Measurements from ENCODE around the gene OR4C46. TPM values are rescaled to one million over a fixed set of nuclear protein-coding genes. Genes with fewer than 3 reads are reported as not detected.
"Not testable (repeated sequence)": the region's sequence is repeated elsewhere in the genome, so short reads cannot be mapped to it uniquely, and the experiment has no call there.

OR4C46 gene
- not detected in 2 replicates for total RNA-seq
- polyA plus RNA-seq (2012) = not detected

- no peak for DNase-seq (ENCODE audit: low read depth)
These were observed at the start of gene OR4C46 for GRCh38 chr11:54603898-54604297. Gene OR4C46 (minus strand): TSS chr11:54603998. CDS start chr11:54603998, 0 bp downstream.

GRCh38 chr11:54645606-54646005, 41.8 kb upstream of the OR4C46 start:
- DNase-seq (ENCODE audit: low read depth) = not testable (repeated sequence)

- not testable (repeated sequence) for DNase-seq (ENCODE audit: low read depth)
These were observed 42.4 kb downstream of the OR4C46 start for GRCh38 chr11:54561439-54561838.

GRCh38 chr11:54558919-54559318, 44.9 kb downstream of the OR4C46 start:
- DNase-seq (ENCODE audit: low read depth) = no peak

GRCh38 chr11:54558407-54558806, 45.4 kb downstream of the OR4C46 start:
- no peak for DNase-seq (ENCODE audit: low read depth)

Other genes starting within 250 kb of the OR4C46 start
- not detected in 2 replicates for gene OR4A5, start 102.8 kb upstream of the OR4C46 start, total RNA-seq